Measurements from ENCODE around the gene TTC9C. TPM values are rescaled to one million over a fixed set of nuclear protein-coding genes. Genes with fewer than 3 reads are reported as not detected.
A peak's percentile ranks its signal among the peaks of the same experiment; 100 is the strongest.

The TTC9C gene
- polyA plus RNA-seq, 1 donor (not counting 4 experiments of a cell fraction or from before 2014, with no cell fraction given), result 26.1 TPM

DNA sequence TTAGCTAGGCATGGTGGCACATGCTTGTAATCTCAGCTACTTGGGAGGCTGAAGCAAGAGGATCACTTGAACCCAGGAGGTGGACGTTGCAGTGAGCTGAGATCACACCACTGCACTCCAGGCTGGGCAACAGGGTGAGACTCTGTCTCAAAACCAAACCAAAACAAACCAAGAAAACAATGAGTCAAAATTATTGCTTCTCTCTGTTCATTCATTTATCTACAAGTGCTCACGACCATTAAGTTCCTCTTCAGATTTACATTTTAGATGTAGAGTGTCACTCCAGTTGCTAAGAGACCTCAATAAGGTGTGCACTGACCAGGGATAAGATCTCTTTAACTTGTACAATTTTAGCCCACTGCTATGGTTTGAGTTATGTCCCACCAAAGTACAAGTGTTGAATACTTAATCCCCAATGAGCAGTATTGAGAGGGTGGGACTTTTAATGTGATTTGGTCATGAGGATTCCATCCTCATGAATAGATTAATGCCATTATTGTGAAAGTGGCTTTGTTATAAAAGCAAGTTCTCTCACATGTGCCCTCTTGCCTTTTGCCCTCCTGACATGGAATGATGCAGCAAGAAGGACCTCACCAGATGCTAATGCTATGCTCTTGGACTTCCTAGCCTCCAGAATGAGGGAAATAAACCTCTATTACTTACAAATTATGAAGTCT lies 8.8 kb upstream of the TTC9C start:
- FAIRE-seq (no peak), DNase-seq (ENCODE audit: low read depth, low spot score) (no peak)
- dilution Hi-C loops (cut with MboI; ENCODE audit: extremely low pct_ligation_motif_present, low sequenced_read_pairs), result no loop called here
- Histone ChIP-seq H3K4me1 (ENCODE audit: control insufficient read depth, extremely low read depth, insufficient read depth, low read length) (peaks cover 7% of the 10 kb centered on the region), H3K36me3 (ENCODE audit: control insufficient read depth in 2 of 2, extremely low read depth in 1 of 2, insufficient read depth in 2 of 2, low read length in 2 of 2) (peaks cover 46 to 53% of the 10 kb centered on the region in 2 experiments), H2AFZ (ENCODE audit: control insufficient read depth, low read length) (no peak overlapping the region), H3K4me3 (ENCODE audit: control insufficient read depth in 2 of 3, extremely low read depth in 1 of 3, insufficient read depth in 2 of 3, low read depth in 1 of 3, low read length in 3 of 3) (no peak overlapping the region), H3K9ac (ENCODE audit: control insufficient read depth, extremely low read depth, insufficient read depth, low read length) (no peak overlapping the region), H3K4me2 (ENCODE audit: control insufficient read depth, extremely low read depth, insufficient read depth, low read depth, low read length) (no peak overlapping the region), H3K27ac (ENCODE audit: control insufficient read depth, insufficient read depth, low read length) (no peak overlapping the region), H3K9me3 (ENCODE audit: control insufficient read depth, low read depth, low read length) (no peaks in the 10 kb centered on the region), H3K79me2 (ENCODE audit: control insufficient read depth, insufficient read depth, low read length) (peaks cover 61% of the 10 kb centered on the region), H4K20me1 (ENCODE audit: control insufficient read depth, extremely low read depth, insufficient read depth, low read length) (no peaks in the 10 kb centered on the region), H3K27me3 (ENCODE audit: control insufficient read depth, extremely low read depth, insufficient read depth, low read length) (no peaks in the 10 kb centered on the region), H3K9me1 (ENCODE audit: control insufficient read depth, extremely low read depth, insufficient read depth, low read length) (no peaks in the 10 kb centered on the region)
- TF ChIP-seq, protein P1, sequence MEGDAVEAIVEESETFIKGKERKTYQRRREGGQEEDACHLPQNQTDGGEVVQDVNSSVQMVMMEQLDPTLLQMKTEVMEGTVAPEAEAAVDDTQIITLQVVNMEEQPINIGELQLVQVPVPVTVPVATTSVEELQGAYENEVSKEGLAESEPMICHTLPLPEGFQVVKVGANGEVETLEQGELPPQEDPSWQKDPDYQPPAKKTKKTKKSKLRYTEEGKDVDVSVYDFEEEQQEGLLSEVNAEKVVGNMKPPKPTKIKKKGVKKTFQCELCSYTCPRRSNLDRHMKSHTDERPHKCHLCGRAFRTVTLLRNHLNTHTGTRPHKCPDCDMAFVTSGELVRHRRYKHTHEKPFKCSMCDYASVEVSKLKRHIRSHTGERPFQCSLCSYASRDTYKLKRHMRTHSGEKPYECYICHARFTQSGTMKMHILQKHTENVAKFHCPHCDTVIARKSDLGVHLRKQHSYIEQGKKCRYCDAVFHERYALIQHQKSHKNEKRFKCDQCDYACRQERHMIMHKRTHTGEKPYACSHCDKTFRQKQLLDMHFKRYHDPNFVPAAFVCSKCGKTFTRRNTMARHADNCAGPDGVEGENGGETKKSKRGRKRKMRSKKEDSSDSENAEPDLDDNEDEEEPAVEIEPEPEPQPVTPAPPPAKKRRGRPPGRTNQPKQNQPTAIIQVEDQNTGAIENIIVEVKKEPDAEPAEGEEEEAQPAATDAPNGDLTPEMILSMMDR (optimal IDR thresholded peaks at IDR 0.05 in 1 of 3, IDR thresholded peaks at IDR 0.05 in 1 of 3, conservative IDR thresholded peaks at IDR 0.05 in 1 of 3; ENCODE audit: extremely low read depth in 1 of 3, insufficient read depth in 2 of 3, low read length in 3 of 3), result no peak
- no peak for TF ChIP-seq EZH2 (IDR thresholded peaks at IDR 0.05; ENCODE audit: low read length)

DNA sequence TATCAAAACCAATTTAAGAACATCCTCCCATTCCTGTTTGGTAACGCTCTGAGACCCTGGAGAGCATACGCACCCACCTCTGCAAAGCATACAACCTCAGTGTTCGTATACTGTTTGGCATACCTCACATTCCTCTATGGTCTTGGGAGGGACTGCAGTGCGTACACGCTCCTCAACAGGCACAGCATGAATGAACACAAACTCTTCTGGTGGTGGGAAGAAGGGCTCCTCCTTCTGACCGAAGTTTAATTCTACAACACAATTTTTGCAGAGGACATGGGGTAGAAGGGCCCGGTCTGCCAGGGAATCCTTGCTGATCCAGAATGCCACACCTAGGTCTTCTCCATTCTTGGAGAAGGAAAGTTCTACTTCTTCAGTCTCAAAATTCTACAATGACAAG lies 6.3 kb upstream of the TTC9C start:
- dilution Hi-C loops (cut with MboI; ENCODE audit: extremely low pct_ligation_motif_present, low sequenced_read_pairs), result no loop called here
- TF ChIP-seq EZH2 (IDR thresholded peaks at IDR 0.05; ENCODE audit: low read length), result no peak
- TF ChIP-seq, protein P1 (optimal IDR thresholded peaks at IDR 0.05 in 1 of 3, IDR thresholded peaks at IDR 0.05 in 1 of 3, conservative IDR thresholded peaks at IDR 0.05 in 1 of 3; ENCODE audit: extremely low read depth in 1 of 3, insufficient read depth in 2 of 3, low read length in 3 of 3), result peak in 2 of 3 experiments; percentile 15 to 26
- Histone ChIP-seq H3K36me3 (ENCODE audit: control insufficient read depth in 2 of 2, extremely low read depth in 1 of 2, insufficient read depth in 2 of 2, low read length in 2 of 2) (peaks cover 37 to 44% of the 10 kb centered on the region in 2 experiments), H4K20me1 (ENCODE audit: control insufficient read depth, extremely low read depth, insufficient read depth, low read length) (peaks cover 4% of the 10 kb centered on the region), H2AFZ (ENCODE audit: control insufficient read depth, low read length) (no peak overlapping the region), H3K27me3 (ENCODE audit: control insufficient read depth, extremely low read depth, insufficient read depth, low read length) (no peaks in the 10 kb centered on the region), H3K9me1 (ENCODE audit: control insufficient read depth, extremely low read depth, insufficient read depth, low read length) (no peaks in the 10 kb centered on the region), H3K4me2 (ENCODE audit: control insufficient read depth, extremely low read depth, insufficient read depth, low read depth, low read length) (no peak overlapping the region), H3K9me3 (ENCODE audit: control insufficient read depth, low read depth, low read length) (no peaks in the 10 kb centered on the region), H3K27ac (ENCODE audit: control insufficient read depth, insufficient read depth, low read length) (no peak overlapping the region), H3K4me1 (ENCODE audit: control insufficient read depth, extremely low read depth, insufficient read depth, low read length) (peaks cover 12% of the 10 kb centered on the region), H3K79me2 (ENCODE audit: control insufficient read depth, insufficient read depth, low read length) (peaks cover 69% of the 10 kb centered on the region), H3K4me3 (ENCODE audit: control insufficient read depth in 2 of 3, extremely low read depth in 1 of 3, insufficient read depth in 2 of 3, low read depth in 1 of 3, low read length in 3 of 3) (no peak overlapping the region), H3K9ac (ENCODE audit: control insufficient read depth, extremely low read depth, insufficient read depth, low read length) (no peak overlapping the region)
- DNase-seq (ENCODE audit: low read depth, low spot score) (no peak), FAIRE-seq (no peak)

Measured in keratinocyte (primary cell).